Loucy (cell line): ENCODE results near the gene PLEKHO2.

ENCODE experiments used
- EZH2phosphoT487 ChIP-seq: fragments of 200-600 bp; IDR thresholded peaks from 2 replicates; pipeline ENCODE4 v1.6.1; 2018; ENCODE audit warnings: antibody characterized with exemption, mild to moderate bottlenecking, moderate library complexity, borderline replicate concordance
- TF ChIP-seq, protein P1 (sequence below): fragments of 200-600 bp; sonication (generic); conservative IDR thresholded peaks from 2 replicates; pipeline ENCODE4 v1.5.1; 2014; ENCODE audit warnings: mild to moderate bottlenecking, antibody characterized with exemption, low read length

DNA sequence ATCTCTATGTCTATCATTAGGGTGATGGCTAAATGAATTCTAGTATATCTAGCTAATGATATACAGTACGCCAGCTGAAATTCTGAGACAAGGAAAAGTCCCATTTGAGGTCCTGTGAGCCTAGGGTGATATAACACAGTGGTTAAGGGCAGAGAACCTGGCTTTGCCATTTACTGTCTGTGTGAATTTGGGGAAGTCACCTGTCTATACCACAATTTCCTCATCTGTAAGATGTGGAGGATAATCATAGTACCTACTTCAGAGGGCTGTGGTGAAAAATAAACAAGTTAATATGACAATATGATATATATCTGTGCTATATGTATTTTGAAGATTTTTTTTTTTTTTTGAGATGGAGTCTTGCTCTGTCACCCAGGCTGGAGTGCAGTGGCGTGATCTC is 60.2 kb downstream of the PLEKHO2 start:
- TF ChIP-seq, protein P1, sequence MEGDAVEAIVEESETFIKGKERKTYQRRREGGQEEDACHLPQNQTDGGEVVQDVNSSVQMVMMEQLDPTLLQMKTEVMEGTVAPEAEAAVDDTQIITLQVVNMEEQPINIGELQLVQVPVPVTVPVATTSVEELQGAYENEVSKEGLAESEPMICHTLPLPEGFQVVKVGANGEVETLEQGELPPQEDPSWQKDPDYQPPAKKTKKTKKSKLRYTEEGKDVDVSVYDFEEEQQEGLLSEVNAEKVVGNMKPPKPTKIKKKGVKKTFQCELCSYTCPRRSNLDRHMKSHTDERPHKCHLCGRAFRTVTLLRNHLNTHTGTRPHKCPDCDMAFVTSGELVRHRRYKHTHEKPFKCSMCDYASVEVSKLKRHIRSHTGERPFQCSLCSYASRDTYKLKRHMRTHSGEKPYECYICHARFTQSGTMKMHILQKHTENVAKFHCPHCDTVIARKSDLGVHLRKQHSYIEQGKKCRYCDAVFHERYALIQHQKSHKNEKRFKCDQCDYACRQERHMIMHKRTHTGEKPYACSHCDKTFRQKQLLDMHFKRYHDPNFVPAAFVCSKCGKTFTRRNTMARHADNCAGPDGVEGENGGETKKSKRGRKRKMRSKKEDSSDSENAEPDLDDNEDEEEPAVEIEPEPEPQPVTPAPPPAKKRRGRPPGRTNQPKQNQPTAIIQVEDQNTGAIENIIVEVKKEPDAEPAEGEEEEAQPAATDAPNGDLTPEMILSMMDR = no peak
- no peak for TF ChIP-seq EZH2phosphoT487
